HepG2 (cell line): ENCODE measurements around the gene INPP1. TPM values are rescaled to one million over a fixed set of nuclear protein-coding genes. Genes with fewer than 3 reads are reported as not detected.
A peak's percentile ranks its signal among the peaks of the same experiment; 100 is the strongest.

Source experiments
- ARHGAP35 ChIP-seq: sonication (generic); formaldehyde crosslinking; IDR thresholded peaks from 2 replicates; pipeline ENCODE4 v1.9.0; 2022; ENCODE audit warnings: mild to moderate bottlenecking, inconsistent platforms, moderate library complexity, missing genetic modification reagents, borderline replicate concordance
- ARID2 ChIP-seq: sonication (generic); formaldehyde crosslinking; IDR thresholded peaks from 2 replicates; pipeline ENCODE4 v1.8.1; 2022; ENCODE audit warnings: mild to moderate bottlenecking, missing genetic modification reagents, borderline replicate concordance
- ARID5B ChIP-seq: IDR thresholded peaks from 2 replicates; pipeline ENCODE4 v1.4.0; 2020; ENCODE audit warnings: mild to moderate bottlenecking, missing genetic modification reagents
- CHCHD3 ChIP-seq: sonication (generic); formaldehyde crosslinking; IDR thresholded peaks from 2 replicates; pipeline ENCODE4 v1.8.0; 2022; ENCODE audit warnings: mild to moderate bottlenecking, missing genetic modification reagents, moderate library complexity
- EED ChIP-seq: sonication (generic); formaldehyde crosslinking; IDR thresholded peaks from 2 replicates; pipeline ENCODE4 v1.5.0; 2020; ENCODE audit warnings: mild to moderate bottlenecking, missing genetic modification reagents
- KDM1A ChIP-seq: IDR thresholded peaks from 2 replicates; pipeline ENCODE4 v1.6.1; 2016; ENCODE audit warnings: missing compliant biosample characterization
- NR0B2 ChIP-seq: sonication (generic); formaldehyde crosslinking; IDR thresholded peaks from 2 replicates; pipeline ENCODE4 v1.4.0; 2020; ENCODE audit warnings: mild to moderate bottlenecking, missing genetic modification reagents
- RFX1 ChIP-seq: fragments of 450-650 bp; IDR thresholded peaks from 2 replicates; pipeline ENCODE4 v1.6.1; 2017
- SP5 ChIP-seq: IDR thresholded peaks from 2 replicates; pipeline ENCODE4 v1.6.1; 2016; ENCODE audit warnings: low read depth, borderline replicate concordance
- TBX3 ChIP-seq: fragments of 450-650 bp; IDR thresholded peaks from 2 replicates; pipeline ENCODE4 v1.6.1; 2017; ENCODE audit warnings: antibody characterized with exemption, mild to moderate bottlenecking, inconsistent platforms, borderline replicate concordance
- TOE1 ChIP-seq: sonication (generic); formaldehyde crosslinking; IDR thresholded peaks from 2 replicates; pipeline ENCODE4 v1.4.0; 2020; ENCODE audit warnings: mild to moderate bottlenecking, missing genetic modification reagents
- ZFP36 ChIP-seq: fragments of 150-350 bp; IDR thresholded peaks from 2 replicates; pipeline ENCODE4 v1.6.1; 2018; ENCODE audit warnings: borderline replicate concordance, low read length, low read depth; ENCODE audit not compliant: partially characterized antibody
- ZMAT5 ChIP-seq: sonication (generic); formaldehyde crosslinking; IDR thresholded peaks from 2 replicates; pipeline ENCODE4 v1.5.0; 2020; ENCODE audit warnings: mild to moderate bottlenecking, low read depth, missing genetic modification reagents, borderline replicate concordance
- ZNF20 ChIP-seq: sonication (generic); formaldehyde crosslinking; IDR thresholded peaks from 2 replicates; pipeline ENCODE4 v1.4.0; 2020; ENCODE audit warnings: mild to moderate bottlenecking, moderate library complexity, missing genetic modification reagents
- ZNF317 ChIP-seq: sonication (generic); formaldehyde crosslinking; IDR thresholded peaks from 2 replicates; pipeline ENCODE4 v1.5.0; 2020; ENCODE audit warnings: mild to moderate bottlenecking, missing genetic modification reagents
- ZNF546 ChIP-seq: sonication (generic); formaldehyde crosslinking; conservative IDR thresholded peaks from 2 replicates; pipeline ENCODE4 v1.8.1; 2023; ENCODE audit warnings: mild to moderate bottlenecking, missing genetic modification reagents
- ZSCAN25 ChIP-seq: sonication (generic); formaldehyde crosslinking; IDR thresholded peaks from 2 replicates; pipeline ENCODE4 v1.8.0; 2022; ENCODE audit warnings: mild to moderate bottlenecking, missing genetic modification reagents
- polyA plus RNA-seq, 8 experiments: library from polyadenylated mRNA; depleted of rRNA in 3 of 8; stranded (reverse) in 7 of 8; unstranded in 1 of 8; fragments of >200 nt; fragmentation: Illumina TruSeq in 4 of 8; extraction: Trizol in 4 of 8; gene quantifications; 2 replicates each; pipeline versions ENCODE4 v1.2.1 to v1.2.3, GENCODE V29; 2011 to 2016; ENCODE audit warnings: low read depth in 4 of 8, missing spikeins in 1 of 8, mixed read lengths in 1 of 8; ENCODE audit not compliant: insufficient read depth in 1 of 8
- total RNA-seq, 5 experiments: library from RNA; depleted of rRNA; stranded (reverse); fragments of >200 nt; fragmentation: Illumina TruSeq; extraction: Trizol; gene quantifications; 2 replicates each; pipeline ENCODE4 v1.2.3, GENCODE V29; 2016; ENCODE audit warnings: low read depth in 1 of 5
- TF ChIP-seq, protein P1 (sequence below): sonication (generic); formaldehyde crosslinking; conservative IDR thresholded peaks from 2 replicates; pipeline ENCODE4 v1.8.1; 2023; ENCODE audit warnings: missing genetic modification reagents
- TF ChIP-seq, protein P2 (sequence below): sonication (generic); formaldehyde crosslinking; IDR thresholded peaks from 2 replicates; pipeline ENCODE4 v1.5.0; 2020; ENCODE audit warnings: mild to moderate bottlenecking, missing genetic modification reagents, borderline replicate concordance

The INPP1 gene
- total and polyA plus RNA-seq, 2 of the 13 experiments (the other 11 are each of a cell fraction or from before 2014, with no cell fraction given) = 10.0 to 13.3 TPM

DNA sequence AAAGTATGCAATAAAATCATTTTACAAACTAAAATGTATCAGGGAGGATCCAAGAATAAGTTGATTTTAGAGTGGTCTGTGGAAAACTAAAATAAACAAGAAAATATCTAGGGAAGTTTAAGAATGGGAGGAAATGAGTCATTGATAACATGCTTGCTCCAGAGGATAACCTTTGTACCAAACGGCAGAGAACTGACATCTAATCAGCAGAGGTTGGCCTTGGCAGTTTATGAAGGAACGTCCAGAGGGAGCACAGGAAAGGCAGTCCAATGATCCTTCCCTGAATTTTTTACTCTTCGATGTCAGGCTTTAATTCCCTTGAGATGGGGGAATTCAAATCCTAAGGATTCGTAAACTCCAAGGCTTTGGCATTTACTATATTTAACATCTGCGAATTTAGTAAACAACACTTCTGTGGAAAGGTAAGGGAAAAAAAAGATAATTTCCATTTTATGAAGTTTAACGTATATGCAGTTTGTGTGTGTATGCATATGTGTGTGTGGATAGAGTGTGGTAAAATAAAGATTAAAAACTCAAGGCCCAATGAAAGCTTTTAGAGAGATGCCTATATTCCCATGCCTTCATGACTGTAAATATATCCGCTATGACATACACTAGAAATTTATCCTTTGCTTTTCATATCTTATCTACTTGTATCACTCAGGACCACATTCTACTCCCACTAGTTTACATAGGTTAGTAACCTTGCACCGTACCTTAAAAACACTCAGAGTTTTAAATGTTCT lies 8.7 kb upstream of the INPP1 start (continued):
- TF ChIP-seq ARID5B (peak; percentile 97), ARID2 (no peak), ZSCAN25 (CRISPR knock-in tag) (no peak), RFX1 (no peak), ZFP36 (no peak), ZNF546 (no peak; the same call in 1 of the 2 replicates), SP5 (CRISPR knock-in tag) (peak; percentile 55; the same call in 1 of the 2 replicates), ZNF20 (CRISPR knock-in tag) (no peak; the same call in 1 of the 2 replicates), ZNF317 (CRISPR knock-in tag) (peak; percentile 21; the same call in 1 of the 2 replicates), TOE1 (CRISPR knock-in tag) (no peak; the same call in 1 of the 2 replicates), ZMAT5 (CRISPR knock-in tag) (no peak), ARHGAP35 (no peak), NR0B2 (no peak), KDM1A (CRISPR knock-in tag) (0 out of 2 replicates have a peak, but pooled peaks have one; percentile 63), EED (no peak), CHCHD3 (no peak), TBX3 (no peak)
- TF ChIP-seq, protein P1, sequence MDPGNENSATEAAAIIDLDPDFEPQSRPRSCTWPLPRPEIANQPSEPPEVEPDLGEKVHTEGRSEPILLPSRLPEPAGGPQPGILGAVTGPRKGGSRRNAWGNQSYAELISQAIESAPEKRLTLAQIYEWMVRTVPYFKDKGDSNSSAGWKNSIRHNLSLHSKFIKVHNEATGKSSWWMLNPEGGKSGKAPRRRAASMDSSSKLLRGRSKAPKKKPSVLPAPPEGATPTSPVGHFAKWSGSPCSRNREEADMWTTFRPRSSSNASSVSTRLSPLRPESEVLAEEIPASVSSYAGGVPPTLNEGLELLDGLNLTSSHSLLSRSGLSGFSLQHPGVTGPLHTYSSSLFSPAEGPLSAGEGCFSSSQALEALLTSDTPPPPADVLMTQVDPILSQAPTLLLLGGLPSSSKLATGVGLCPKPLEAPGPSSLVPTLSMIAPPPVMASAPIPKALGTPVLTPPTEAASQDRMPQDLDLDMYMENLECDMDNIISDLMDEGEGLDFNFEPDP (CRISPR knock-in tag) = no peak
- TF ChIP-seq, protein P2, sequence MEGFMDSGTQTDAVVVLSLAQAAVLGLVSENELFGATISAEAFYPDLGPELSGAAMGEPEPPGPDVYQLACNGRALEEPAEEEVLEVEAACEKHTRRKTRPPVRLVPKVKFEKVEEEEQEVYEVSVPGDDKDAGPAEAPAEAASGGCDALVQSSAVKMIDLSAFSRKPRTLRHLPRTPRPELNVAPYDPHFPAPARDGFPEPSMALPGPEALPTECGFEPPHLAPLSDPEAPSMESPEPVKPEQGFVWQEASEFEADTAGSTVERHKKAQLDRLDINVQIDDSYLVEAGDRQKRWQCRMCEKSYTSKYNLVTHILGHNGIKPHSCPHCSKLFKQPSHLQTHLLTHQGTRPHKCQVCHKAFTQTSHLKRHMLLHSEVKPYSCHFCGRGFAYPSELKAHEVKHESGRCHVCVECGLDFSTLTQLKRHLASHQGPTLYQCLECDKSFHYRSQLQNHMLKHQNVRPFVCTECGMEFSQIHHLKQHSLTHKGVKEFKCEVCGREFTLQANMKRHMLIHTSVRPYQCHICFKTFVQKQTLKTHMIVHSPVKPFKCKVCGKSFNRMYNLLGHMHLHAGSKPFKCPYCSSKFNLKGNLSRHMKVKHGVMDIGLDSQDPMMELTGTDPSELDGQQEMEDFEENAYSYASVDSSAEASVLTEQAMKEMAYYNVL (CRISPR knock-in tag) = peak; percentile 34; the same call in 1 of the 2 replicates
